Islet of Langerhans (tissue), 1 donor: ENCODE results near the gene HEXIM1.

ENCODE experiments used
- FAIRE-seq: peaks from one replicate; lab custom pipeline; 2011; peaks lifted over from hg19 to GRCh38; lab: Jason Lieb, UNC

Gene HEXIM1

GRCh38 chr17:45129940-45130680, 18.2 kb upstream of the HEXIM1 start:
- no peak for FAIRE-seq

DNA sequence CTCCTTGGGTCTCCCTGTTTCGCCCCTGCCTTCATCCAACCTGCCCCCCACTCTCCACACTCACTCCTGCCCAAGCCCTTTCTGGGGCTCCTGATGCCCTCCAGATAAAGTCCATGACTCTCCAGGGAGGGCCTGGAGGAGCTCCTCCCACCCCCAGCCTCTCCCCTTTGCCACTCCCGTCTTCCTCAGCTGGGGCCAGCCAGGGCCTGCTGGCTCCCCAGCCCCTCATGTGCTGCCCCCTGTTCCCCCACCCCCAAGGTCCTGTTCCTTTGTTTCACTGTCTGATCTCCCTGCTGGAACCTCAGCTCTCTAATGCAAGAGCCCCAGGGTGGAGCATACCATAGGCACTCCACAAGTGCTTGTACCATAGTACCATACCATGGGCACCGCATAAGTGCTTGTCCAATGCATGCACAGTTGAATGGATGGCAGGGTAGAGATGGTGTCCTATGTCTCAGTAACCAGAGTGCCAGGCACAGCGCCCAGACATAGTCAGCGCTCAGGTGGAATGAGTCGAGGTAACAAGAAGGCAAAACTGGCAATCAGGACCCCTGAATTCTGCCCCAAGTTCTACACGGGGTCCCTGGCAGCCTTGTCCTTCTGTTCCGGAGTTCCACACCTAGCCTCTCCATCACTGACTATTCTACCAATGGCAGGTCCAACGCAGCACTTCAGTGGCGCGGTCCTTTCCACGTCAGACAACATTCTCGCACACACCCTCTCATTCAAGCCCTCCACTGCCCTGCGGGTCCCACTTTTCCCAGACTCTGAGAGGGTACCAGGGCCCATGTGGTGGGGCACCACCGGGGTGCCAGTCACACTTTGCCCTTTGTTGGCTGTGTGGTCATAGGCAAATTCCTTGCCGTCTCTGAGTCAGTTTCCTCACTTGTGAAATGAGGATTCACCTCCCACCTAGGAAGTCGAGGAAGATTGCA, 17.3 kb upstream of the HEXIM1 start:
- FAIRE-seq: no peak

GRCh38 chr17:45131616-45132319, 16.5 kb upstream of the HEXIM1 start:
- no peak for FAIRE-seq

DNA sequence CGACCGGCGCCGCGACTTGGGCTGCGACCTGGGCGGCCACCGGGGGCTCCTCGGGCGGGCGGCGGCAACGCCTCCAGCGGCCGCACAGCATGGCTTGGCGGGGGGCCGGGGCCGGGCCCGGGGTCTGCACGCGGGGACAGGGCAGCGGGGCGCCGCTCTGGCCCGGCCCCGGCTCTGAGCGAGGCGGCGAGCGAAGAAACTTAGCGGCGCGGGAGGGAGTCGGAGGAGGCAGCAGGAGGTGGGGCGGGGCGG, 16.0 kb upstream of the HEXIM1 start, which contains the start of gene PLCD3:
Gene PLCD3 (minus strand): TSS at position 196 of the 252 bp plus-strand sequence. CDS start 105 bp downstream, at position 91.
- FAIRE-seq: no peak

- no peak for FAIRE-seq
Observed at GRCh38 chr17:45132572-45133463, 15.5 kb upstream of the HEXIM1 start.

- peak; percentile 98 for FAIRE-seq
Observed at GRCh38 chr17:45135192-45135977, 12.9 kb upstream of the HEXIM1 start, which contains the start of gene ACBD4. ACBD4 (plus strand) TSS chr17:45135687; CDS start chr17:45136145, 458 bp downstream.

GRCh38 chr17:45135978-45136791, 12.1 kb upstream of the HEXIM1 start:
- no peak for FAIRE-seq

DNA sequence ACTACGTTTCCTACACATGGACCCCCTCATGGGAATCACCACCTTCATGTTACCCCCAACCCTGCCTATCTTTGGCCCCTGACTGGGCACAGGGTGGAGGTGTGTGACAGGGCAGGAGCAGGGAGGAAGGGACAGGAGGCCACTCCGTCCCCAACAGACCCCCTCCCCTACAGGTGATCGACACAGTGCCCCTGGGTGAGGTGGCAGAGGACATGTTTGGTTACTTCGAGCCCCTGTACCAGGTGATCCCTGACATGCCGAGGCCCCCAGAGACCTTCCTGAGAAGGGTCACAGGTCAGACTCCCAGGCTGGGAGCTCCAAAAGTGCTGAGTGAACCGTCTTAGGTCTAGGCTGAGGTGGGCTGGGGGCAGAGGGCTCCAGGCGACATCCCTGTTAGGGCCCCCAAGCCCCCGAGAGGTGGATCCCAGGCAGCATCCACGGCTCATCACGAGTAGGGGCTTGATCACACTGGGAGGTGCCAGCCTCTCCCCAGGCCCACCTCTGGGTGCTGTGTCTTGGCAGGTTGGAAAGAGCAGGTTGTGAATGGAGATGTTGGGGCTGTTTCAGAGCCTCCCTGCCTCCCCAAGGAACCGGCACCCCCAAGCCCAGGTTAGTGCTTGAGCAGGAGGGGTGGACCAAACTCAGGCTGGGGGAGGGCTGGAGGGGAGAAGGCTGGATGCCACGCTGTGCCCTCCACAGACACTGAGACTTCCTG, 11.3 kb upstream of the HEXIM1 start:
- FAIRE-seq: no peak

GRCh38 chr17:45137561-45138305, 10.5 kb upstream of the HEXIM1 start:
- FAIRE-seq: no peak

DNA sequence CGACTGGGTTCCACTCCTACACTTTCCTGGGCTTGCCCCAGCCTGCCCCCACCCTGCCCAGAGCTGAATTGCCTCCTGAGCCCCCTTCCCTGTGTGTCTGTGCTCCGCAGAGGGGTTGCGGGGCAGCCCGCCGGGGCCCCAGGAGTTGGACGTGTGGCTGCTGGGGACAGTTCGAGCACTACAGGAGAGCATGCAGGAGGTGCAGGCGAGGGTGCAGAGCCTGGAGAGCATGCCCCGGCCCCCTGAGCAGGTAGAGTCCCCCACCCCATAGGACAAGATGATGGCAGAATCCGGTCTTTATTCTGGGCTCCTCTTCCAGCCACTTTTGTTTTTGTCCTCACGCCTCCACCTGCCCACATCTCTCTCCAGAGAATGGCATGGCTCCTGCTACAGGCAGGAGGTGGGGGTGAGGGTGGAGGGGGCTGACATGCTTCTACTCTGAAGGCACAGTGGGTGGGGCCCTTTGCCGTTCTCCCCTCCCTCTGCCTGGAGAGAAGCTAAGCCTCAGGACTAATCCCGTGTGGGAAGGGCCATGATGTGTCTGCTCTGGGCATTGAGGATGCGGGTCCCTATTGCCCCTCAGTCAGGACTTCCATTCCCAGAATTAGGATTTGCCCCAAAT, 9.3 kb upstream of the HEXIM1 start:
- FAIRE-seq: no peak

DNA sequence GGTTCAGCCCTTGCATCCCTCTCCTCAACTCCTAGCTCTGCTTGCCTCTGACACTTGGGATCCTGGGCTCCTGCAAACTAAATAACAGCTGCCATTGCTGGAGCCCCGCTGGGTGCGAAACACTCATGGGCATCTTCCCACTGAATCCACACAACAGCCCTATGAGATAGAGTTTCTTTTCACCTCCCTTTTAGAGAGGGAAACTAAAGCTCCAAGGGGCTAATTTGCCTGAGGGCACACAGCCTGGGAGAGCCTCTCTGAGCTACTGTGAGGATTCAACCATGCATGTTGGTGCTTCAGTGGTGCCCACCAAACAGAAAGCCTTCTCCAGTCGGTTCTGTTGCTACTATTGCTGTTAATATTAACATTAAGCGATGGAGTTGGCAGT, 8.7 kb upstream of the HEXIM1 start:
- no peak for FAIRE-seq

DNA sequence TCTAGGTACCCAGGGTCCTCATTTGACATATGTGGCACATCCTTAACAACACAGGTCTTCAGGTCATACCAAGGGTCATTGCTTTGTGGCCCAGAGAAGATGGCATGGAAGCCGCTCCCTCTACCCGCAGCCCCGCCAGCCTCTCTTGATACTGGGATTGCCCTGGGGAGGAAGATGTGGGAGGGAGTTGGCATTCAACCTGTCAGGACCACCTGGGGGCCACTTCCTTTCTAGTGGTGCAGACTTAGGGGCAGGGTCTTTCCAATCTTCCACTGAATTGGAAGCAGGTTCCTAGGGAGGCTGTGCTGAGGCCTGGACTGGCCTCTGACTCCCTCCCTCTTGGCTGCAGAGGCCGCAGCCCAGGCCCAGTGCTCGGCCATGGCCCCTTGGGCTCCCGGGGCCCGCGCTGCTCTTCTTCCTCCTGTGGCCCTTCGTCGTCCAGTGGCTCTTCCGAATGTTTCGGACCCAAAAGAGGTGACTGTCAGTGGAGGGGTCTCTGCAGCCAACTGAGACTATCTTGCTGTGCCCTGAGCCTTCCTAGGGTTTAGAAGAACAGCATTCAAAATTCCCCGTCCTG, 5.1 kb upstream of the HEXIM1 start:
- no peak for FAIRE-seq

- FAIRE-seq: no peak
Observed at GRCh38 chr17:45143767-45144198, 4.5 kb upstream of the HEXIM1 start.

DNA sequence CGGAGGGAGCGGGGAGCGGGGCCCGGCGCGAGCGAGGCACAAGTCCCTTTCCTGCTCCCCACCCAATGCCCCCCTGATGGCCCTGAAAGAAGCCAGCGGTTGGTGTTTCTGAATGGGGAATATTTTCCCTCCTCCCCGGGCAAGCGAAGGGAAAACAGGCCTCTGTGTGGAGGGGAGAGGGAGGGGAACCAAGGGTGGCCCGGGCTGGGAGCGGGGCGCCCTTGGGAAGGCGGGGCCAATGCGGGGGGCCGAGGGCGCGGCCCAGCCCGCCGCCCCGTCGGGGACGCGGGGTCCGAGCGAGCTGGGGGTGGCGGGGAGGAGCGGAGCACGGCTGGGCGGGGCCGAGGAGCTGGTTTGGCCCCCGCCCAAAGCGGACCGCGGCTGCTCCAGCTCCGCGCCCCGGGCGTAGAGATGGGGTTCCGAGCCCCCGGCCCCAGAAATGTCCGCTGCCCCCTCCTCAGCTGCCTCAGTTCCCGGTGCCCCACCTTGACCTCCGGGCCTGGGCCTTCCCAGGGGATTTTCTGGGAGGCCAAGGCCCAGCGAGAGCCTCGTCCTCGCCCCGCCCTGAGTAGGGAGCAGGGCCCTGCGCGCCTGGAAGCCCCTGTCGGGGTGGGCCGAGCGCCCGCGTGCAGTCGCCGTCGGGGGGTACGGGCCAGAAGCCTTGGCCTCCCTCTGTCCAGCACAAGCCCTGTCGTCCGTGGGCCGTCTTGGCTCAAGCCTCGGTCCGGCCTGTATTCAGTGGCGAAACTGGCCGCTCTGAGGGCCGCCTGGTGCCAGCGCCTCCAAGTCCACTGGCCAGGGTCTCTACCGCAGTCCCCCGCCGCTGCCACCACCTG, 3.9 kb upstream of the HEXIM1 start:
- FAIRE-seq: no peak

DNA sequence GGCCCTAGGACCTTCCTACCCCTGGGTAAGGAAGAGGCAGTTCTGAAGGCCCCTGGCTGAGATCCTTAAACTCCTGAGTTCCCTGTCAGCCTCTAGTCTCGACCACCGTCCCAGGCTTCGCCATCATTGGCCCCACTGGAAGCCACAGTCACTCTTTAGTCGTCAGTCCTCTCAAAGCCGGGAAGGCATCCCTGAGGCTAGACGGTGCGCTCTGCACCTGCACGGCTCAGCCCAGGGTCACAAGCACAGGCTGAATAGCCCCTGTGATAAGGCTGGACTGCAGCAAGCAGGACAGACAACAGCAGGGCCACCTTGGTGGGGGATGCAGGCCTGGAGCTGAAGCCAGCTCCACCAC, 3.3 kb upstream of the HEXIM1 start:
- no peak for FAIRE-seq

DNA sequence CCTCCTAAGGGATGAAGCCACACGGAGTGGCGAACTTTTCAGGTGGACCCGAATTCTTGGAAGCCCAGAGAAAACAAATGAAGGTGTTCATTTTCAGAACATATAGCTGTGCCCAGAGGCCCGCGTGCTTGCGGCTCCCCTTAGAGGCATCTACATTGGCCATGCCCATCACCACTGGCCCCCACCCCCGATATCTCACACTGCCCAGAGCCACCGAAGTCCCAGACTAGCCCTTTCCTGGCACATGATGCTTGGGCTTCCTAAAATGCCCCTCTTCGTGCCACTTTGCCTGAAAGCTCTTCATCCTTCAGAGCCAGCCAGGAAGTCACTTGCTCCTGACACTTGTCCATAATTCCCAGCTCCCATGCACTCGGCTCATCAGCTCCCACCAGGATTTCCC, 2.1 kb upstream of the HEXIM1 start:
- FAIRE-seq: no peak

DNA sequence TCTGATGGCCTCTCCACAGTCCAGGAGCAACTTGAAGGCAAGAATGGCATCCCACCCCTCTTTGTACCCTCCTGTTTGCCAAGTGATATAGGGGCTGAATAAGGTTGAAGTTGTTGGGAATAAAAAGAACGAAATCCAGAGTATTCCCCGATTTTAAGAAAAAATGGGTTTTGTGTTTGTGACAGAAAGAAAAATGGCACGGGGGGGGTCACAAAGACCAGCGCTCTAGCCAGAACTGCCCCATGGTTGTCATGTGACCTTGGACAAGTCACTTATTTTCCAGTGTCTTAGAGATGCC, 1.7 kb upstream of the HEXIM1 start:
- no peak for FAIRE-seq
